Activated naive CD4-positive, alpha-beta T cell treated with anti-CD3 and anti-CD28 coated beads, Interleukin-2, amount 50 U/mL, for 24 hours (primary cell): ENCODE data around the gene RSPRY1.
"Not testable (repeated sequence)": the region's sequence is repeated elsewhere in the genome, so short reads cannot be mapped to it uniquely, and the experiment has no call there.

ENCODE experiments used
- H3K27ac Mint-ChIP-seq: one replicate; pipeline ENCODE4 v1.8.0; 2021; ENCODE audit warnings: mild to moderate bottlenecking, mixed read lengths
- H3K27me3 Mint-ChIP-seq: one replicate; pipeline ENCODE4 v1.8.0; 2021; ENCODE audit warnings: mixed read lengths
- H3K36me3 Mint-ChIP-seq: one replicate; pipeline ENCODE4 v1.8.0; 2021; ENCODE audit warnings: mixed read lengths
- H3K4me1 Mint-ChIP-seq: one replicate; pipeline ENCODE4 v1.8.0; 2021; ENCODE audit warnings: mixed read lengths
- H3K4me3 Mint-ChIP-seq: one replicate; pipeline ENCODE4 v1.8.0; 2021; ENCODE audit warnings: mild to moderate bottlenecking, mixed read lengths
- H3K9me3 Mint-ChIP-seq: one replicate; pipeline ENCODE4 v1.8.0; 2021; ENCODE audit warnings: mixed read lengths

The RSPRY1 gene

DNA sequence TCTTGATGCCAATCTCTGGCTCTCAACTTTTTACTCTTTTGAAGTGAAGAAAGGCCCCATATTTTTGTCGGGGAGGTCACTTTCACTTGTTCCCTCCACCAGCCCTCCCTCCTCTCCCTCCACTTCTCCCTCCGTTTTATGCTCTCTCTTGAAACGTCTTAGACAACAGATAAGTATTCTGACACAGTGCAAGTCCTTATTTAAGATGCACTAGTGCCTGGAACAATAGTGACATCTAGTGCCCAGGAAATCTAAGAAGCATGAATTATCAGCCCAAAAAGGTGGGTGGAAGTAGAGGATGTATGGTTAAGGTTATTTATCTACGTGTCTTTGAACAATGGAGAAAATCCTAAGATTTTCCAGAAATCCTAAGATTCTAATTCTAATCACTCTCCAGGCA lies 18.2 kb upstream of the RSPRY1 start:
- no peak overlapping the region for H3K4me3 Mint-ChIP-seq
- H3K27me3 Mint-ChIP-seq = no peaks in the 10 kb centered on the region
- H3K36me3 Mint-ChIP-seq = peaks cover 22% of the 10 kb centered on the region
- H3K9me3 Mint-ChIP-seq = no peaks in the 10 kb centered on the region
- H3K4me1 Mint-ChIP-seq = peaks cover 15% of the 10 kb centered on the region
- no peak overlapping the region for H3K27ac Mint-ChIP-seq

DNA sequence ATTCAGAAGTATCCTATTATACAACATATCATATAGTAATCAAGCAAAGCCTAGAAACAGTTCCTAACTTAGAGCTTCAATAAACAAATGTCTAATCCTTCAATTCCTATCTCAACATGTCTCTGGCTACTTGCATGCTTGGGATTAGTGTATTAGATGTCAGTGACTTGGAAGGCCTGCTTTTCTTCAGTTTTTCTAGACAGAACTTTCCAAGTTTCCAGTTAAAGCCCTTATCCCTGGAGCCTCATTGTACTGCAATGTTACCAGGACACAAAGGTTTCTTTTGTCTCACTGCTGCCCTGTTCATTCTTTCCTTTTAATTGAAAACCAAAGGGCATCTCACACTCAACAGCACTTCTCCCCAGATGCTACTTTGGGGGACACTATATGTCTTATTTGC lies 16.8 kb upstream of the RSPRY1 start:
- Mint-ChIP-seq H3K4me1 (peaks cover 15% of the 10 kb centered on the region), H3K27ac (no peak overlapping the region), H3K4me3 (no peak overlapping the region), H3K27me3 (no peaks in the 10 kb centered on the region), H3K36me3 (peaks cover 17% of the 10 kb centered on the region), H3K9me3 (no peaks in the 10 kb centered on the region)

GRCh38 chr16:57172721-57173290 lies 13.3 kb upstream of the RSPRY1 start:
- Mint-ChIP-seq H3K4me1 (peaks cover 4% of the 10 kb centered on the region), H3K27ac (no peak overlapping the region), H3K27me3 (no peaks in the 10 kb centered on the region), H3K36me3 (peaks cover 10% of the 10 kb centered on the region), H3K4me3 (no peak overlapping the region), H3K9me3 (no peaks in the 10 kb centered on the region)

GRCh38 chr16:57175896-57176295 lies 10.2 kb upstream of the RSPRY1 start:
- H3K36me3 Mint-ChIP-seq = peaks cover 6% of the 10 kb centered on the region
- H3K4me1 Mint-ChIP-seq = peaks cover 4% of the 10 kb centered on the region
- H3K27ac Mint-ChIP-seq = no peak overlapping the region
- no peak overlapping the region for H3K4me3 Mint-ChIP-seq
- no peaks in the 10 kb centered on the region for H3K27me3 Mint-ChIP-seq
- H3K9me3 Mint-ChIP-seq = no peaks in the 10 kb centered on the region

- Mint-ChIP-seq H3K9me3 (no peaks in the 10 kb centered on the region), H3K4me1 (peaks cover 20% of the 10 kb centered on the region), H3K27ac (no peak overlapping the region)
Measured at GRCh38 chr16:57178196-57178595, 7.9 kb upstream of the RSPRY1 start.

GRCh38 chr16:57178793-57179212 lies 7.3 kb upstream of the RSPRY1 start:
- Mint-ChIP-seq H3K4me3 (no peak overlapping the region), H3K27me3 (no peaks in the 10 kb centered on the region), H3K4me1 (peaks cover 26% of the 10 kb centered on the region), H3K27ac (no peak overlapping the region), H3K9me3 (no peaks in the 10 kb centered on the region), H3K36me3 (no peaks in the 10 kb centered on the region)

More at GRCh38 chr16:57178196-57178595, 7.9 kb upstream of the RSPRY1 start:
- Mint-ChIP-seq H3K4me3 (no peak overlapping the region), H3K36me3 (no peaks in the 10 kb centered on the region), H3K27me3 (no peaks in the 10 kb centered on the region)

- Mint-ChIP-seq H3K27ac (no peak overlapping the region), H3K27me3 (no peaks in the 10 kb centered on the region), H3K9me3 (no peaks in the 10 kb centered on the region), H3K36me3 (peaks cover 2% of the 10 kb centered on the region), H3K4me3 (no peak overlapping the region), H3K4me1 (peaks cover 31% of the 10 kb centered on the region)
Measured at GRCh38 chr16:57179215-57179828, 6.8 kb upstream of the RSPRY1 start.

GRCh38 chr16:57184113-57184512 lies 2.0 kb upstream of the RSPRY1 start:
- H3K4me1 Mint-ChIP-seq = peaks cover 56% of the 10 kb centered on the region
- no peak overlapping the region for H3K27ac Mint-ChIP-seq
- peaks cover 4% of the 10 kb centered on the region for H3K36me3 Mint-ChIP-seq

GRCh38 chr16:57184887-57185445 lies 1.2 kb upstream of the RSPRY1 start:
- Mint-ChIP-seq H3K36me3 (peaks cover 6% of the 10 kb centered on the region), H3K27ac (peak overlapping the region; percentile 98)

More at GRCh38 chr16:57184113-57184512, 2.0 kb upstream of the RSPRY1 start:
- peak overlapping the region; percentile 98 for H3K4me3 Mint-ChIP-seq
- no peaks in the 10 kb centered on the region for H3K9me3 Mint-ChIP-seq
- no peaks in the 10 kb centered on the region for H3K27me3 Mint-ChIP-seq

GRCh38 chr16:57185446-57185944 lies 634 bp upstream of the RSPRY1 start:
- H3K27me3 Mint-ChIP-seq = no peaks in the 10 kb centered on the region
- peaks cover 6% of the 10 kb centered on the region for H3K36me3 Mint-ChIP-seq
- H3K4me1 Mint-ChIP-seq = peaks cover 65% of the 10 kb centered on the region
- H3K27ac Mint-ChIP-seq = peak overlapping the region; percentile 98
- H3K4me3 Mint-ChIP-seq = peak overlapping the region; percentile 98
- no peaks in the 10 kb centered on the region for H3K9me3 Mint-ChIP-seq

More at GRCh38 chr16:57184887-57185445, 1.2 kb upstream of the RSPRY1 start:
- H3K4me1 Mint-ChIP-seq = peaks cover 61% of the 10 kb centered on the region
- no peaks in the 10 kb centered on the region for H3K27me3 Mint-ChIP-seq
- H3K4me3 Mint-ChIP-seq = peak overlapping the region; percentile 98
- no peaks in the 10 kb centered on the region for H3K9me3 Mint-ChIP-seq

- peaks cover 67% of the 10 kb centered on the region for H3K4me1 Mint-ChIP-seq
- H3K27me3 Mint-ChIP-seq = no peaks in the 10 kb centered on the region
- H3K4me3 Mint-ChIP-seq = peak overlapping the region; percentile 98
- H3K9me3 Mint-ChIP-seq = no peaks in the 10 kb centered on the region
- peak overlapping the region; percentile 98 for H3K27ac Mint-ChIP-seq
- H3K36me3 Mint-ChIP-seq = peaks cover 6% of the 10 kb centered on the region
Measured at GRCh38 chr16:57186872-57187854, 1.0 kb downstream of the RSPRY1 start.

- Mint-ChIP-seq H3K4me1 (peaks cover 66% of the 10 kb centered on the region), H3K4me3 (peak overlapping the region; percentile 98), H3K27ac (peak overlapping the region; percentile 98)
- not testable (repeated sequence) for H3K27me3 Mint-ChIP-seq, H3K9me3 Mint-ChIP-seq, H3K36me3 Mint-ChIP-seq
Measured at GRCh38 chr16:57187902-57188710, 2.0 kb downstream of the RSPRY1 start.

DNA sequence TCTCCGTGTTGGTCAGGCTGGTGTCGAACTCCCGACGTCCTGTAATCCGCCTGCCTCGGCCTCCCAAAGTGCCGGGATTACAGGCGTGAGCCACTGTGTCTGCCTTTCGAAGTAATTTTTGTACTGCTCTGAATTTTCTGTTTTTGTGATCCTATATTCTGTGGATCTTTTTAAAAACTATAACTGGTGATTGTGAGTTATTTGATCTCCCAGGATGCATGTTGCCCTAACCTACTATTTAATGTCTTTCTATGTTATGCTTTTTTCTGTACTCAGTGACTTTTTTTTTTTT lies 2.5 kb downstream of the RSPRY1 start:
- H3K27me3 Mint-ChIP-seq = no peaks in the 10 kb centered on the region
- H3K4me3 Mint-ChIP-seq = peak overlapping the region; percentile 98
- peaks cover 6% of the 10 kb centered on the region for H3K36me3 Mint-ChIP-seq
- peaks cover 67% of the 10 kb centered on the region for H3K4me1 Mint-ChIP-seq
- H3K27ac Mint-ChIP-seq = no peak overlapping the region
- H3K9me3 Mint-ChIP-seq = no peaks in the 10 kb centered on the region

GRCh38 chr16:57189527-57189926 lies 3.4 kb downstream of the RSPRY1 start:
- H3K4me1 Mint-ChIP-seq = peaks cover 67% of the 10 kb centered on the region
- H3K4me3 Mint-ChIP-seq, H3K27ac Mint-ChIP-seq, H3K27me3 Mint-ChIP-seq, H3K36me3 Mint-ChIP-seq, H3K9me3 Mint-ChIP-seq: not testable (repeated sequence)

GRCh38 chr16:57190136-57190535 lies 4.0 kb downstream of the RSPRY1 start:
- H3K27ac Mint-ChIP-seq = no peak overlapping the region
- H3K36me3 Mint-ChIP-seq = peaks cover 5% of the 10 kb centered on the region
- H3K4me3 Mint-ChIP-seq = no peak overlapping the region
- H3K9me3 Mint-ChIP-seq = no peaks in the 10 kb centered on the region
- H3K27me3 Mint-ChIP-seq = no peaks in the 10 kb centered on the region
- H3K4me1 Mint-ChIP-seq = peaks cover 64% of the 10 kb centered on the region
